Body of pancreas (tissue), 4 donors: ENCODE data around the gene EGLN3. TPM values are rescaled to one million over a fixed set of nuclear protein-coding genes. Genes with fewer than 3 reads are reported as not detected.

Experiments used
- ATAC-seq: fragments of 150-250 bp; one replicate; pipeline ENCODE4 v1.9.1; 2016
- DNase-seq, 4 donors: peaks; one replicate each; pipeline ENCODE4 v3.0.0-alpha.2; 2019
- H3K27ac ChIP-seq, 4 donors: fragments of 200-600 bp; sonication (generic); 1 replicate in 3 of 4; 2 replicates in 1 of 4; pipeline versions ENCODE4 v1.5.1 to v1.6.1; 2016 to 2019; ENCODE audit warnings: mild to moderate bottlenecking in 1 of 4, mixed read lengths in 1 of 4, moderate library complexity in 1 of 4
- H3K27me3 ChIP-seq, 2 donors: fragments of 200-600 bp; sonication (generic); one replicate each; pipeline ENCODE4 v1.6.0; 2016; ENCODE audit warnings: mild to moderate bottlenecking in 1 of 2
- H3K36me3 ChIP-seq, 2 donors: fragments of 200-600 bp; sonication (generic); replicated peaks in 1 of 2; 2 replicates each; pipeline ENCODE4 v1.5.1; 2016; ENCODE audit warnings: low read depth in 2 of 2; ENCODE audit not compliant: insufficient read depth in 1 of 2
- H3K4me1 ChIP-seq: fragments of 200-600 bp; sonication (generic); one replicate; pipeline ENCODE4 v1.6.0; 2016
- H3K4me3 ChIP-seq, 2 donors: fragments of 200-600 bp; sonication (generic); 1 replicate in 1 of 2; 2 replicates in 1 of 2; pipeline ENCODE4 v1.5.1; 2016 to 2019
- H3K9me3 ChIP-seq, 3 donors: fragments of 200-600 bp; sonication (generic); 1 replicate in 2 of 3; 2 replicates in 1 of 3; pipeline ENCODE4 v1.5.1; 2016
- CTCF ChIP-seq, 7 experiments: fragments of 450-650 bp in 4 of 7; fragments of 200-600 bp in 3 of 7; sonication (generic) in 3 of 7; IDR thresholded peaks; one replicate each; pipeline ENCODE4 v1.5.1; 2016 to 2019; ENCODE audit warnings: antibody characterized with exemption in 7 of 7
- POLR2A ChIP-seq, 3 donors: fragments of 450-650 bp; IDR thresholded peaks; one replicate each; pipeline ENCODE4 v1.6.1; 2016; ENCODE audit warnings: antibody characterized with exemption in 3 of 3, mild to moderate bottlenecking in 2 of 3
- WGBS, 2 donors: methylation state at CpG; one replicate each; pipeline ENCODE4 v1.1.5; 2017; 5-methylcytosine and 5-hydroxymethylcytosine counted together
- intact Hi-C: fragments of 100-400 bp; cut with DNase I; formaldehyde crosslinking; loops from one replicate; pipeline ENCODE4 v1.15.1; 2023
- total RNA-seq, 2 donors: library from RNA; depleted of rRNA; stranded (reverse); fragments of >200 nt; gene quantifications; one replicate each; pipeline ENCODE4 v1.1.0, GENCODE V29; 2016

EGLN3 gene
- total RNA-seq, 2 donors from 2014 or later: 2.0 to 7.0 TPM

DNA sequence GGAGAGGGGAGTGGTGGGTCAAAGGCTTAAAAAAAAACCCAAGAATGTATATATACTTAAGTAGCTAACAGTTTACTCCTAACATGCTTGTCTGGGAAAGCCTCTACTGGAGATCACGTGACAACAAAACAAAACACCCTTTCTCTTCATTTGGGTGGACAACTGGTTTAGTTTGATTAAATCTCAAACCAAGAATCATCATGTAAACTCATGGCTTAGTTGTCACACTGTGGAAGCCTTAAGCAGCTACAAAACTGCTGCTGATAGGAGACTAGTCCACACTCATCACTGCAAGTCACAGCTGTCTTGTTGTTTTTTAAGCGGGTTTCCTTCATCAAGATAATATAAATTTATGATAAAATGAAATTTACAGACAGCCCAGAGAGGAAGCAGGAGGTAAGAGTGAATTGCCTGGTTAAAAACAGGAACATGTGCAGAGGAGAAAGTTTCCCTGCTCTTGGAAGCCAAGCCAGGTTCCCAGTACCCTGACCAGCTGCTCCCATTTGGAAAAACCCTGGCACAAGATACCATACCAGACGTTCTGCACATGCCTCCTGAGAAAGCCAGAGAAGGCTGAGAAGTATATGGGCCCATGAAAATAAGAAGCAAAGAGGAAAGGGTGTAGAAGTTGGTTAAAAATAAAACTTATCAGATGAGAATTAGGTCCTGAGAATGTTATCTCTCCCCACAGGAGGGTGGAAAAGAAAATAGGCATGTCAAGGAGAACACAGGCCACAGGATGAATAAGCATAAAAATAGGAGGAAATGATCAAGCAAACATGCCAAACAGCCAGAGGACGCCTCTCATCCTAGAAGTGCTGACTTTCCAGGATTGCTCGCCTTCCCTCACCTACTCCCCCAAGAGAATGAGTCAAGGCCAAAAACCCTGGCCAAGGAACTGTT is 34.0 kb downstream of the EGLN3 start:
- Histone ChIP-seq H3K4me1 (peaks cover 8% of the 10 kb centered on the region), H3K27me3 (no peaks in the 10 kb centered on the region), H3K9me3 (no peaks in the 10 kb centered on the region), H3K4me3 (no peak overlapping the region), H3K27ac (no peak overlapping the region), H3K36me3 (no peaks in the 10 kb centered on the region)
- TF ChIP-seq CTCF (IDR thresholded peaks at IDR 0.05) (no peak), POLR2A (IDR thresholded peaks at IDR 0.05) (no peak)
- WGBS, 2 donors: 41 to 56% methylated on average over 5 of the region's 5 CpGs
- peak; percentile 50 for ATAC-seq
- DNase-seq: peak in 1 of 4 donors; percentile 7
- intact Hi-C loops: no loop called here

- H3K36me3 ChIP-seq: no peaks in the 10 kb centered on the region
- no peak for TF ChIP-seq CTCF (IDR thresholded peaks at IDR 0.05)
- TF ChIP-seq POLR2A (IDR thresholded peaks at IDR 0.05): no peak
- no peak overlapping the region for H3K4me3 ChIP-seq
- H3K27me3 ChIP-seq: no peaks in the 10 kb centered on the region
- 83 to 89% methylated on average over 7 of the region's 7 CpGs for WGBS, 2 donors
- ATAC-seq (no peak), DNase-seq (no peak)
- no peaks in the 10 kb centered on the region for H3K9me3 ChIP-seq
- peaks cover 8% of the 10 kb centered on the region for H3K4me1 ChIP-seq
- intact Hi-C loops: no loop called here
- no peak overlapping the region for H3K27ac ChIP-seq
These were observed 35.2 kb downstream of the EGLN3 start for GRCh38 chr14:33915682-33916081.

DNA sequence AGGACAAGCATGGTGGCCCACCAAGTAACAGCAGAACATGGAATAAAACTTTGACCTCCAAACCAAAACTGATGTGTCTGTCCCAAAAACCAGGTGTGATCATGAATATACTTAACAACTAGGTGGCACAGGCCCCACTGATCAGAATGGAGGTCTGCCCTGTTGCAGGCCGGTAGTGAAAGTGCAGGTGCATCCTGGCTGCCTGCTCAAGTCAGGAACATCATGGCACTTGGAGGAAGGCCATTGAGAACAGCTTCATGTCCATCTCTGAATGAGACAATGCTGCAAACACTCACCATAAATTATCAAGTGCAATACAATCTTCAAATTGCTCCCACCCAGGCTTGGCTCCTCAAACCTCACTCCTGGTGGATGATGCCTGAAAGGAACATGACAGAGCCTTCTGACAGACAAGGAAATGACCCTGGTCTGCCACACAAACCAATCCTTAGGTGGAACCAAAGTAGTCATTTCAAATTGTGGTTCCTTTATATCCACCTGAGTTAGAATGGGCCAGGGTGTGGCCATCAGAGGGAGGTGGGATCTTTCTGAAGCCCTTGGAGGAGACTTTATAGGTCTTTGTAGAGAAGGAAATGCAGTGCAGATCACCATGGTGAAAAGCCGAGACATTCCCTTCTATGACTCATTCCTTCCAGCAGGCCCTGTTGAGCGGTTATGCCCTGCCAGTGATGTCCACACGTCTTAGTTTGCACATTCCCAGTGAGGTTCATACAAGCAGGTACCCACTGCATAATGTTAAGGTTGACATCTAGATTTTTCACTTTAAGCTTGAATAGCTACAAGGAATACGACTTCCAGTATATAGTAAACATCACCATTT is 36.0 kb downstream of the EGLN3 start:
- H3K4me3 ChIP-seq: no peak overlapping the region
- no peaks in the 10 kb centered on the region for H3K9me3 ChIP-seq
- no peak overlapping the region for H3K27ac ChIP-seq
- DNase-seq: peak in 1 of 4 donors; percentile 30
- peaks cover 8% of the 10 kb centered on the region for H3K4me1 ChIP-seq
- H3K36me3 ChIP-seq: no peaks in the 10 kb centered on the region
- TF ChIP-seq CTCF (IDR thresholded peaks at IDR 0.05): peak in 1 of 7 experiments; percentile 12
- no peak for TF ChIP-seq POLR2A (IDR thresholded peaks at IDR 0.05)
- intact Hi-C loops: no loop called here
- 87 to 95% methylated on average over 5 of the region's 5 CpGs for WGBS, 2 donors
- no peaks in the 10 kb centered on the region for H3K27me3 ChIP-seq
- no peak for ATAC-seq

DNA sequence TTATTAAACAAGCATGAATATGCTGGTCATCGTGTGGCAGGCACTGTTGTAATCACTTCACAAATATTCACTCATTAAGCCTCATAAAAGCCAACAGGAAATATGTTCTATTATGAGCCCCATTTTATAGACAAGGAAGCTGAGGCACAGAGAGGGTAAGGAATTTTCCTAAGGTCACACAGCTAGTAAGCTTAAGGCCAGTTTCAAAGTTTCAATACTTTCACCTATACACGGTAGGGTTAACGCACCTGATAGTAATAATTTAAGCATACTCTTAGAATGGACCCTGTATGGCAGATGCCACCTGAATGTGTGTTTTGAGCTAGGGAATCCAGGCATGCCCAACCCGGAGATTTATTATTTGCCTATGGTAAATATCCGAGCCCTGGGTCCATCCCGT is 39.8 kb downstream of the EGLN3 start:
- no peak overlapping the region for H3K4me3 ChIP-seq
- H3K27ac ChIP-seq: no peak overlapping the region
- H3K36me3 ChIP-seq: no peaks in the 10 kb centered on the region
- ATAC-seq (no peak), DNase-seq (no peak)
- no peaks in the 10 kb centered on the region for H3K9me3 ChIP-seq
- H3K4me1 ChIP-seq: no peaks in the 10 kb centered on the region
- no peak for TF ChIP-seq CTCF (IDR thresholded peaks at IDR 0.05)
- no peak for TF ChIP-seq POLR2A (IDR thresholded peaks at IDR 0.05)
- 79 to 86% methylated on average over 6 of the region's 6 CpGs for WGBS, 2 donors
- H3K27me3 ChIP-seq: no peaks in the 10 kb centered on the region
- intact Hi-C loops: no loop called here
